ENCODE data around the gene CCNT1.
"Not testable (repeated sequence)": the region's sequence is repeated elsewhere in the genome, so short reads cannot be mapped to it uniquely, and the experiment has no call there.

CCNT1 gene

GRCh38 chr12:48716493-48717251 is at the start of gene CCNT1:
Gene CCNT1, minus strand, starts transcription at chr12:48716707. Its CDS starts 32 bp downstream, at chr12:48716675.
- DNase-seq = peak; percentile 97

- DNase-seq = no peak
Measured at GRCh38 chr12:48765753-48766162, 49.3 kb upstream of the CCNT1 start.

- no peak for DNase-seq
Measured at GRCh38 chr12:48764521-48764920, 48.0 kb upstream of the CCNT1 start.

- no peak for DNase-seq
Measured at GRCh38 chr12:48758737-48759136, 42.2 kb upstream of the CCNT1 start.

GRCh38 chr12:48758186-48758585 is 41.7 kb upstream of the CCNT1 start:
- DNase-seq = no peak

- no peak for DNase-seq
Measured at GRCh38 chr12:48750769-48751356, 34.4 kb upstream of the CCNT1 start.

- no peak for DNase-seq
Measured at GRCh38 chr12:48750215-48750614, 33.7 kb upstream of the CCNT1 start.

GRCh38 chr12:48744251-48745008 is 27.9 kb upstream of the CCNT1 start:
- DNase-seq = no peak

GRCh38 chr12:48739618-48740269 is 23.2 kb upstream of the CCNT1 start:
- DNase-seq = no peak

- no peak for DNase-seq
Measured at GRCh38 chr12:48736456-48736855, 19.9 kb upstream of the CCNT1 start.

- DNase-seq = no peak
Measured at GRCh38 chr12:48728807-48729206, 12.3 kb upstream of the CCNT1 start.

- not testable (repeated sequence) for DNase-seq
Measured at GRCh38 chr12:48720737-48721136, 4.2 kb upstream of the CCNT1 start.

GRCh38 chr12:48720171-48720570 is 3.7 kb upstream of the CCNT1 start:
- not testable (repeated sequence) for DNase-seq

GRCh38 chr12:48719002-48719401 is 2.5 kb upstream of the CCNT1 start:
- not testable (repeated sequence) for DNase-seq

- DNase-seq = no peak
Measured at GRCh38 chr12:48717252-48717695, 767 bp upstream of the CCNT1 start.

GRCh38 chr12:48716168-48716492 is 377 bp downstream of the CCNT1 start:
- DNase-seq = no peak

GRCh38 chr12:48712209-48712608 is 4.3 kb downstream of the CCNT1 start:
- no peak for DNase-seq

- not testable (repeated sequence) for DNase-seq
Measured at GRCh38 chr12:48698822-48699221, 17.7 kb downstream of the CCNT1 start.

GRCh38 chr12:48696626-48697025 is 19.9 kb downstream of the CCNT1 start:
- no peak for DNase-seq

- no peak for DNase-seq
Measured at GRCh38 chr12:48695859-48696258, 20.6 kb downstream of the CCNT1 start.

- DNase-seq = no peak
Measured at GRCh38 chr12:48694038-48694437, 22.5 kb downstream of the CCNT1 start.

- no peak for DNase-seq
Measured at GRCh38 chr12:48693572-48693971, 22.9 kb downstream of the CCNT1 start.

GRCh38 chr12:48691826-48692487 is 24.6 kb downstream of the CCNT1 start:
- DNase-seq = no peak
